NCI-H2081 (cell line): ENCODE measurements around the gene UCK2.

Source experiments
- DNase-seq, 2 experiments: peaks; one replicate each; lab custom pipeline; 2025; lab: John Stamatoyannopoulos, UW

The UCK2 gene

GRCh38 chr1:165879946-165880345 is 52.5 kb downstream of the UCK2 start:
- no peak for DNase-seq

GRCh38 chr1:165880993-165881392 is 53.6 kb downstream of the UCK2 start:
- DNase-seq: no peak

GRCh38 chr1:165882168-165882837 is 54.9 kb downstream of the UCK2 start:
- no peak for DNase-seq

DNA sequence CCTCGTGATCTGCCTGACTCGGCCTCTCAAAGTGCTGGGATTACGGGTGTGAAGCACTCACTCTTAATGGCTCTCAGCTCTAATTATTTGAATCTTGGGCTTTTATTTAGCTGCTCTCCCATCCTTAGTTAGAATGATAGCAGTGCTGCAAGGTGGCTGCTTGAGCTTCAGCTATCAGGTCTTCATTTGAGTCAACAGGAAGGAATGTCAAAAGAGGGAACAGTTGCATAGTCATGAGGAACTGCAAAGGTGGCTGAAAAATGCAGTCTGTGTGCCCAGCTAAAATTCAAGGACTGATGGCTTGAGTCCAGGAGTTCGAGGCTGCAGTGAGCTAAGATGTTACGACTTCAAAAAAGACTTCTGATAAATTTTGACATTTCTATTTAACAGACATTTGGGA is 55.6 kb downstream of the UCK2 start:
- no peak for DNase-seq

GRCh38 chr1:165884009-165884689 is 56.7 kb downstream of the UCK2 start:
- DNase-seq: no peak

- peak in 1 of 2 experiments; percentile 30 for DNase-seq
Observed at GRCh38 chr1:165884690-165885304, 57.4 kb downstream of the UCK2 start.

DNA sequence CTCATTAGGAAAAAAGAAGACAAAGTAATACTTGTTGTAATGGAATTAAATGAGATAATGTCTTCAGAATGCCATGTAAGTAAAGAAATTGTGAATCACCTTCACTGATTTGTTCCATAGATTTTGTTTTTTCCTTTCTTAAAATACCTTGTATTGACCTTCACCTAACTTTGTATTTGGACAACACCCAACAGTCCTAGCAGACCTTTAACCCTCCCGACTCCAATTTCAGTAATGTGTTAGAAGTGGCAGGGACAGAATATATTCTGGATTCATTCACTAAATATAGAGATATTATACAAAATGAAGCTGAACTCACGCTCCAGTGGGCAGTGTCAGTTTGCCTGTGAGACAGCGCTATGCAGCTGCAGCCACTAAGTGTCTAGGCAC is 57.9 kb downstream of the UCK2 start:
- no peak for DNase-seq

DNA sequence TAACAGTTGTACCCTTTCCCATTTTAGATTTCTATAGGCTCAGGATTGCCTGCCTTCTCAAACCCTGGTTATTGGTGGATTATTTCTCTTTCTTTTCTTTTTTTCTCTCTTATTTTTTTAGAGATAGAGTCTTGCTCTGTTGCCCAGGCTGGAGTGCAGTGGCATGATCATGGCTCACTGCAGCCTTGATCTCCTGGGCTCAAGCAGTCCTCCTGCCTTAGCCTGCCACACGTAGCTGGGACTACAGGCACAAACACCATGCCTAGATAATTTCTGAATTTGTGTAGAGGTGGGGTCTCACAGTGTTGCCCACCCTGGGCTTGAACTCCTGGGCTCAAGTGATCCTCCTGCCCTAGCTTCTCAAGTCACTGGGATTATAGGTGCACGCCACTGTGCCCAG is 58.8 kb downstream of the UCK2 start:
- DNase-seq: no peak

GRCh38 chr1:165886983-165887382 is 59.6 kb downstream of the UCK2 start:
- no peak for DNase-seq

DNA sequence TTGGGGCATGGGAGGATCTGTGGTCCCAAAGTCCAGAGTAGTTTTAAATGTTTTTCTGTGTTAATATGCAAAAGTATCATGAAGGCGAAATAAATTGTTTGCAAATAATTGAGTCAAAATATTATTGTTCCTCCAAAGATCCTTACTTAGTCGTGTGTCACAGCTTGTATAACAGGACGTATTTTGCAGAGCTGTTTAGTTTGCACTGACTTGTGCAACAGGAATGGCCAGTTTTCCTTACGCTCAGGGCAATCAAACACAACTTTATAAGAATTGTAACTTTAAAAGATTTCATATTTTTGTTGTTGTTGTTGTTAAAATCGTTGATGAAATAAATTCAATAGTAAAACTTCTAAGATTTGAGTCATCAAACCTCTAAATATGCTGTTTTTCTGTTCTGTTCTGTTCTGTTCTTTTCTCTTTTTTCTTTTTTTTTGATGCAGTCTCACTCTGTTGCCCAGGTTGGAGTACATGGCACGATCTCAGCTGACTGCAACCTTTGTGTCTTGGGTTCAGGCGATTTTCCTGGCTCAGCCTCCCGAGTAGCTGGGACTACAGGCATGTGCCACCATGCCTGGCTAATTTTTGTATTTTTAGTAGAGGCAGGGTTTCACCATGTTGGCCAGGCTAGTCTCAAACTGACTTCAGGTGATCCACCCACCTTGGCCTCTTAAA is 60.6 kb downstream of the UCK2 start:
- DNase-seq: no peak

- DNase-seq: no peak
Observed at GRCh38 chr1:165888552-165888920, 61.1 kb downstream of the UCK2 start.

- no peak for DNase-seq
Observed at GRCh38 chr1:165890684-165891083, 63.3 kb downstream of the UCK2 start.

DNA sequence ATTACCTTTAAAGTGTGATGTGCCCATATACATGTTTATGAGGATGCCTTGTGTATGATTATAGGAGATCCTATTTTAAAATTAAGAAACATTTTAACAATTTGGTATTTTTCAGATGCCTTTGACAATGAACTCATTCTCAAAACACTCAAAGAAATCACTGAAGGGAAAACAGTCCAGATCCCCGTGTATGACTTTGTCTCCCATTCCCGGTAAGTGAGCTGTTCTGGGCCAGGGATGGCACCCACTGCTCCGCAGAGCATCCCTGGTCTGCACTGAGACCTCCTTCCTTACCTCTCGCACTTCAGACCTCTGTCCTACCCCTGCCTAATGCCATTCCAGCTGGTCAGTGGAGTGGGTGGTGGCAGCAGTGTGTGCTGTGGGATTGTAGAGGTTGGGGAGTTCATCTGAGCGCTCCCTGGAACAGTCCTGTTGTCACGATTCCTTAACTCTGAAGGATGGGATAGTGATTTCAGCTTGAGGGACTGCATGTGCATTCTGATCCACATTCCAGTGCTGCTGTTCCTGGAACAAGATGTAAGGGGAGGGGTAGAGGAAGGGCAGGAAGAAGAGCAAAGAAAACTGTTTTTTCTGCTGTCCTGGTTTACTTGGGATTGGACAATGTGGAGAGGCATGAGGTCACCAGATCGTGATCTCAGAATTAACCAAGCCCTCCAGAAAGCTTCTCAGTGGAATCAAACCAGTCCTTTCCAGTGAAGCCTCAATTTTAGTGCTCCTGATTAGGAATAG is 63.9 kb downstream of the UCK2 start:
- no peak for DNase-seq

- no peak for DNase-seq
Observed at GRCh38 chr1:165892935-165893334, 65.5 kb downstream of the UCK2 start.

GRCh38 chr1:165893507-165893906 is 66.1 kb downstream of the UCK2 start:
- DNase-seq: no peak

DNA sequence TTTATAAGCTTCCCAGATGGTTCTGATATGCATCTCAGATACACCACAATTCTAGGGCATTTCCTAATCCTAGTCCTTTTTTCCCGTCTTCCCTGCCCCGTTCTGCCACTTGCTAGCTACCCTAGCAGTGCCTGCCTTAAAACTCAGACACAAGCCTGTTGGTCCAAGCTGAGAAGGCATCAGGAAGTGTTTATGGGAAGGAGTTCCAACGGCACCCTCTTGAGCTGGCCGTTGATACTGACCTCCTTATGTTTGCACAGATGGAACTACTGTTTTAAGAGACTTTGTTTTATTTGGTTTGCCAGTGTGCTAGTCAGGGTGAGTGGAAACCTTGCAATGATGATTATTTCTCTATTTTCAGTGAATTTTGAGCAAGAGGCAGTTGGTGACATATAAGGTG is 67.2 kb downstream of the UCK2 start:
- DNase-seq: no peak

DNA sequence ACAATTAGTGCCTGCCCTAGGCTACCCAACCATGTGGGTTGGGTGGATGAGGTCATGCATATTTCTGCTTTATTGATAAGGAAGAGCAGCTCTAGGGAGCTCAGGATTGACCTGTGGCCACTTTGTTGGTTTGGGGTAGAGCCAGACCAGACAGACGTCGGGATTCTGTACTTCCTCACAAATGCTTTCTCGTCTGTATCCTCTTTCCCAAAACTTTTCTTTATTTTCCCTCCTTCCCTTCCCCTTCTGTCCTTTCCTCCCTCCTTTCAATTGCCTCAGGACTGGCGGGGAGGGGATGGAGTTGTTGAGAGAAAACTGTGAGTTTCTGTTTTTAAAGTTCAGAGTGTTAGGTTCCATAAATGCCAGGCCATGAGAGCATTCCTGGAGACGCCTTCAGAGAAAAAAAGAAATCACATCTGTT is 68.0 kb downstream of the UCK2 start:
- DNase-seq: no peak

DNA sequence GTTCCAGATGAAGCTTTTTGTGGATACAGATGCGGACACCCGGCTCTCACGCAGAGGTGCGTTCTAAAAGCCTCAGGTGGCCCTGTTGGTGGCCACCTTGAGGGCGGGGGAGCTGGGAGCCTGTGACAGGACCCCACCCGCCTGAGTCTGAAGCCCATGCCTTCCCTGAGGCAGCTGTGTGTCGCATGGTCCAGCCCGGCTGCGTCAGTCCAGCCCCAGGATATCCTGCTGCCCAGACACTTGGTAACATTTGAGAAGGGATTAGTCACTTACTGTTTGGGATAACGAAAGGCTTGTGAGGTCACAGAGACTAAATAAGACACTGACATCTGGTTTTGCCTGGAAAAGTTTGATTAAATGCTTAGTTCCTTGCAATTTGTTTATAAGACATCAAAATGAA is 68.9 kb downstream of the UCK2 start:
- DNase-seq: no peak

DNA sequence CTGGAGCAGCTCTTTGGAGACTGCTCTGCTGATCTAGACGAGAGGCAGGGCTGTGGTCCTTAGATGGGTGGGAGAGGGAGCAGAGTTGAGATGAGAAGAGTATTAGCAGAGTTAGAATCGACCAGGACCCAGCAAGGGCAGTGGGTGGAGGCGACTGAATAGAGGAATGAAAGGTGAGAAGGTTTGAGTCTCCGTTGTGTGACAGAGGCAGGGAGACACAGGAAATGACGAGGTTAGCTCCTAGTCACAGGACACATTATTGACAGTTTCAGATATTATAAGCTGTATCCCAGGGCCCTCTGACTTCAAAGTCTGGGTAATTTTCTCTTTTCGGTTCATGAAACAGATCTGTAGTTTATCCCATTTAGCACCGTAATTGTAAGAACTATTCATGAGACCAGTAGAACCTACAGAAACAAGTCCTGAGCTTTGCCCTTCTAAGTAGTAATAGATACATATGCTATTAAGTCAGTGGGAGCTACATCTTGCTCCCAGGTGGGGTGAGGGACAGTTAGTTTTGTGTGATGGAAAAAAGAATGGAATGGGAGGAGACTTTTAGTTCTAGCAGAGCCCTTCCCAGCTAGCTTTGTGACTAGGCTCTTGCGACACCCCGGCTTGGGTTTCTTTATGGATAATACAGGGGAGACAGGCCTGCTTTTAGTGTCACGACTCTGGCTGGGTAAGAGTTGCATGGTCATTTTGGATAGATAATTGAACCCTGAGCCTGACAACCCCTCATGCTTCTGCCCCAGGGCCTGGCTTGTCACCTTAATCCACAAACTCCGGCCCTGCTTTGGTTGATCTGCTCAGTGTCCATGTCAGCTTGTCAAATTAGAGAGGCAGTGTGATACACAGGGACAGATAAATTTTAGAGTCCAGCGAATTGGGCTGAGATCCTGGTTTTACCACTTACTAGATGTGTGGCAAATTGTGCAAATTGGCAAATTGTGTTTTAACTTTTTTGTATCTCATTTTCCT is 70.2 kb downstream of the UCK2 start:
- DNase-seq: no peak

- DNase-seq: no peak
Observed at GRCh38 chr1:165898837-165899236, 71.4 kb downstream of the UCK2 start.

DNA sequence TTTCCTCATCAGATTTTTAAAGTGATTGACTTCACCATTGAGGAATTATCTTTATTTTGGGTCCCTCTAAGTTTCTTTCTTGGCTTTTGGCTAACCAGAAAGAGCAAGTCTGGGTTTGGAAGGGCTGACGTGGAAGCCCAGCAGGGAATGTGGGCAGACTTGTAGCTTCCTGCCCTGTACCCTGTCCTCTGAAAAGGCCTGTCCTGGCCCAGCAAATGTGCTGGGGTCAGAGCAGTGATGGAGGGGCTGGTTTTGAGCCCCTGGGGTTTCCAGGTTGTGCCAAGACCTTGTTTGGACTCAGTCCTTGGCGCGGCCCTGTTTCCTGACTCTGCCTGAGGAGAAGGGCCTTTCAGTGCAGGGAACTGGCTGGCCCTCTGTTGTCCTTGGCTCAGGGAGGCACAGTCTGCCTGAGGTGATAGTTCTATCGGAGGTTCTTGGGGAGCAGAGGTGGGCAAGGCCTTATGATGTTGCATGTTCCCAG is 72.1 kb downstream of the UCK2 start:
- DNase-seq: no peak
